HG02642 (cell line): ENCODE data around the gene MYOT.

Experiments used
- ATAC-seq: cut with Tn5 transposase; IDR thresholded peaks from one replicate; pipeline ENCODE4 v1.9.1; 2021; ENCODE audit warnings: mild to moderate bottlenecking; ENCODE audit not compliant: unreplicated experiment, poor library complexity

Gene MYOT

GRCh38 chr5:137867664-137868063, at the start of gene MYOT:
Gene MYOT (plus strand): TSS chr5:137867860. CDS start chr5:137870652, 2,792 bp downstream.
- ATAC-seq, result no peak

- ATAC-seq, result no peak
Observed at GRCh38 chr5:137819766-137820165, 47.9 kb upstream of the MYOT start.

GRCh38 chr5:137822158-137822764, 45.4 kb upstream of the MYOT start:
- no peak for ATAC-seq

GRCh38 chr5:137822984-137823383, 44.7 kb upstream of the MYOT start:
- ATAC-seq, result no peak

GRCh38 chr5:137825165-137825564, 42.5 kb upstream of the MYOT start:
- ATAC-seq, result no peak

GRCh38 chr5:137826067-137826466, 41.6 kb upstream of the MYOT start:
- no peak for ATAC-seq

GRCh38 chr5:137828180-137828579, 39.5 kb upstream of the MYOT start:
- no peak for ATAC-seq

- ATAC-seq, result no peak
Observed at GRCh38 chr5:137828664-137829063, 39.0 kb upstream of the MYOT start.

GRCh38 chr5:137831105-137831504, 36.6 kb upstream of the MYOT start:
- no peak for ATAC-seq

GRCh38 chr5:137831526-137831925, 36.1 kb upstream of the MYOT start:
- no peak for ATAC-seq

- no peak for ATAC-seq
Observed at GRCh38 chr5:137832416-137832815, 35.2 kb upstream of the MYOT start.

- no peak for ATAC-seq
Observed at GRCh38 chr5:137833463-137833862, 34.2 kb upstream of the MYOT start.

- no peak for ATAC-seq
Observed at GRCh38 chr5:137834498-137835049, 33.1 kb upstream of the MYOT start.

- no peak for ATAC-seq
Observed at GRCh38 chr5:137836298-137836697, 31.4 kb upstream of the MYOT start.

GRCh38 chr5:137836997-137837396, 30.7 kb upstream of the MYOT start:
- ATAC-seq, result no peak

GRCh38 chr5:137837491-137838394, 29.9 kb upstream of the MYOT start:
- ATAC-seq, result no peak

GRCh38 chr5:137838976-137839375, 28.7 kb upstream of the MYOT start:
- no peak for ATAC-seq

- ATAC-seq, result no peak
Observed at GRCh38 chr5:137842296-137842695, 25.4 kb upstream of the MYOT start.

- ATAC-seq, result no peak
Observed at GRCh38 chr5:137843676-137844299, 23.9 kb upstream of the MYOT start.

GRCh38 chr5:137845472-137845871, 22.2 kb upstream of the MYOT start:
- no peak for ATAC-seq

GRCh38 chr5:137847687-137848086, 20.0 kb upstream of the MYOT start:
- peak; percentile 50 for ATAC-seq
